Stimulated activated CD4-positive, alpha-beta T cell treated with anti-CD3 and anti-CD28 coated beads, Interleukin-1b, Interleukin-23, amount 100 ng/mL, for 4 hours (primary cell): ENCODE results near the gene PARL.
"Not testable (repeated sequence)": the region's sequence is repeated elsewhere in the genome, so short reads cannot be mapped to it uniquely, and the experiment has no call there.

Source experiments
- DNase-seq, 2 donors: peaks; one replicate each; pipeline ENCODE4 v3.0.0-alpha.2; 2020; ENCODE audit warnings: low read depth in 2 of 2

The PARL gene

DNA sequence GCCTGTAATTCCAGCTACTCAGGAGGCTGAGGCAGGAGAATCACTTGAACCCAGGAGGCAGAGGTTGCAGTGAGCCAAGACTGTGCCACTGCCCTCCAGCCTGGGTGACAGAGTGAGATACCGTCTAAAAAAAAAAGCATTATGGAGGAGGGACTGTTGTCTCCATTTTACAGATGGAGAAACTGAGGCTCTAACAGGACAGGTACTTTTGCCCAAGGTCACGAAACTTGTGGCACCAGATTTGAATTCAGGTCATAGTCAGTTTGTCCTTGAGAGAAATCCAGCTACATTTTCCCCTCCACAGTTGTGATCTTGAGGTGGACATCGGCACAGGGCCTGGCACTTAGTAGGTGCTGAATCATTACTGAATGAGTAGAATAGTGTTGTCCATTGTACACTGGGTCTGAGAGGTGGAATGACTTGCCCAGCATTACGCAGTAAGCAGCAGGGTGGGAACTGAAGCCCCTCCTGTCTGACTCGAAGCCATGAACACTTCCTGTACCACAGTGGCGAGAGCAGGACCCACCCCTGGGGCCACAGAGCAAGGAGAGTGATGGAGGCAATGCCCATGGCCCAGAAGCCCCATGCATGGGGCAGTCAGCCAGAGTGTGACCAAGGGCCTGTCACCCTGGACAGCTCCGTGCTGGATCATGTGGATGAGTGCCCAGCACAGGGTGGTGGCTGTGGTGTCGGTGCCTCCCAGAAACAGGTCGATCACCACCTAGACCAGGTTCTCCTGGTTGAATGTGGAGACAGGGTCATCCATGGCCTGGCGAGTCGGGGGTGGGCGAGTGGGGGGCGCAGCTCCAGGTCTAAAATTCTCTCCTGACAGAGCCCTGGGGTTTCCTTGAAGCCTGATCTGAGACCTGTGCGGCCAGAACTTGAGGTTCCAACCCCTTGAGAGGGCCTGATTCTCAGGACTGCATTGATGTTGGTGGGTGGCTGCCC lies 20.4 kb upstream of the PARL start:
- no peak for DNase-seq

DNA sequence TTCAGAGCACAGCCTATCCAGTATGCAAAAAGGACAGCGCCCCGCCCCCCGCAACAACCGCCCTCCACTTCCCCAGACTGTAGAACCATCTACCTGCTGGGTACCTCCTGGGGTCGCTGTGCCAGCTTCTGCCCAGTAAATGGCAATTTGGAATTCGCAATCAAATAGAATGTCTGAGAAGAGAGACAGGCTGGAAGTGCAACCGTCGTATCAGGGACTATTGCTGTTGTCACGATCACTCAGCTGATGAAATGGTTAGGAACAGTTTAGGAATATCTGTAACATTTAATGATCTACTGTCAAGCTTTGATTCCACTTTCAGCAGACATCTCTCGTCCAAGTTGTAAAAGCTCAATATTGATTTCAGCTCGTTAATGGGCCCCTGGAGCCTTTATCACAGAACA lies 13.3 kb upstream of the PARL start:
- no peak for DNase-seq

DNA sequence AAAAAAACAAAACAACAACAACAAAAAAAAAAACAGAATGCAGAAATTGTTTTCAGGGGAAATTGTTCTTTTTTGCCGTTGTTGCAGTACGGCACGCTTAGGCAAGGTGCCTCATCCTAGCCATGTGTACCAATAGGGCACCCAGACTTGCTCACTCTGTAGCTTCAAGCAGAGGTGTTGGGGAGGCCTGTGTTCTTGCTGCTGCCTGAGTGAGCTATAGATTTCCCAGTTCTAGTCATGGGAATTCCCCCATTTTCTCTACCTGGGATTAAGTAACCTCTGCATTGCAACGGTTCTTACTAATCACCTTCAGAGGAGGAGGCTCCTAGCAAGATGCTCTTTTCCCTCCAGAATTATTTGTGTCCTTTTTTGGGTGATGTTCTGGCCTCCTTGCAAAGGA lies 12.9 kb upstream of the PARL start:
- DNase-seq, result no peak

DNA sequence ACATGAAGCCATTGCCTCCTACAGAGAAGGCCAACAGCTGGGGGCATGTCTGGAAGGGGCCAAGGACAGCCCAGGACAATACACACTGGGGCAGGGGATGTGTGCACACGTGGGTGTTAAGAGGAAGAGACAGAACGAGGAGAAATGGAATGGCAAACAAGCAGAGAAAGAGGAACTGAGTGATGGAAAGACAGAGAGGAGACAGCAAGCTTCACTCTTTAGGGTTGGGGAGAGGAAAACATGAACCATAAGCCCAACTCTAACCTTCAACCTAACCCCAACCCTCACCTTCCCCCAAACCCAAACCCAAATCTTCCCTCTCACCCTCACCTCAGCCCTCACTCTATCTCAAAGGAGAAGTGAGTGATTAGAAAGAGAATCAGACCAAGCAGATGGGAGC lies 11.9 kb upstream of the PARL start:
- DNase-seq, result no peak

DNA sequence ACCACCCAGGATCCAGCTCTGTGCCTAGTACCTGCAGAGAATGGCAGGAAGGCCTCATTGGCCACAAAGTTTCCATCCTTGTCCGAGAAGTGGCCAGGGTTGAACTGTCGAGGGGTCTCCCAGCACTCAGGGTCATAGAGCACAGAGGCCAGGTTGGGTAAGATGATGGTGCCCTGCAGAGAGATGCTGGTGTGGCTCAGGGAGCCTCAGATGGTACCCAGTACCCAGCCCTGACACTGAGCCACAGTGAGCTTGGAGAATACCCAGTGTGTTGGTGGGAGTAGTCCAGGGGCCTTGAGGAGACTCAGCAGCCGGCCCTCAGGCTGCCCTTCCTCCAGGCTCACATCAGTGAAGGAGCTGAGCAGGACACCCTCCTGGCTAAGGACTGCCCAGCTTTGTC lies 11.5 kb upstream of the PARL start:
- DNase-seq, result no peak

DNA sequence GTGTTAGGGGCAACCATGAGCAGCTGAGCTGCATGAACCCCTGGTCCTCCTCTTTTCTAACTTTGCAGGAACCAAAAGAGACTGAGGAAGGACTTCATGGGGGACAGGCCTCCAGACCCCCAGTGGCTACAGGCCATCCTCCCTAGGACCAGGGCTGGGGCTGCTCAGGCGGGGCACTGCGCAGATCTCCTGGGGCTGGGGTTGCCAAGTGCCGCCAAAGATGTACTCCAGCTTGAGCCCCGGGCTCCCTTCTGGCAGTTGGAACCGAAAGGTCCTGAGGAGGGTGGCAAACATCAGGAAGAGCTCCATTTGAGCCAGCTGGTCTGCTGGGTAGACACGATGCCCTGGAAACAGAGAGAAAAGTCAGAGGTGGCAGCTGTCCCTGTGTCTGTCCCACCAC lies 11.1 kb upstream of the PARL start:
- no peak for DNase-seq

DNA sequence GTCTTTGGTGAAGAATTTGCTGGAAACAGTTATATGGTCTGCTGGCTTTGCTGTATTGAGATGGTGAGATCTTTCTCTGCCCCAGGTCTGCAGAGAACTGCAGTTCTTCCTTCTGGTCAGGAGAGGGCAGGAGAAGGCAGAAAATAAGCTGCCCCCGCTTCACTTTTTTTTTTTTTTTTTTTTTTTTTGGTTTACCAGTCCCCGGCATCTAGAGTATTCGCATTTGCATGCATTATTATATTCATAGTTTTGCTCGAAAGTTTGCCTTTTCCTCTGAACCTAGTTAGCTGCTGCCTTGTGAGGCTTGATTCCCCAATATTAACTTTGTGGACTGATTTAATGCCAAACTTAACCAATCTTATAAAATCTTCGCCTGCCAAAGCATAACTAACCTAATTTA lies 10.6 kb upstream of the PARL start:
- no peak for DNase-seq

DNA sequence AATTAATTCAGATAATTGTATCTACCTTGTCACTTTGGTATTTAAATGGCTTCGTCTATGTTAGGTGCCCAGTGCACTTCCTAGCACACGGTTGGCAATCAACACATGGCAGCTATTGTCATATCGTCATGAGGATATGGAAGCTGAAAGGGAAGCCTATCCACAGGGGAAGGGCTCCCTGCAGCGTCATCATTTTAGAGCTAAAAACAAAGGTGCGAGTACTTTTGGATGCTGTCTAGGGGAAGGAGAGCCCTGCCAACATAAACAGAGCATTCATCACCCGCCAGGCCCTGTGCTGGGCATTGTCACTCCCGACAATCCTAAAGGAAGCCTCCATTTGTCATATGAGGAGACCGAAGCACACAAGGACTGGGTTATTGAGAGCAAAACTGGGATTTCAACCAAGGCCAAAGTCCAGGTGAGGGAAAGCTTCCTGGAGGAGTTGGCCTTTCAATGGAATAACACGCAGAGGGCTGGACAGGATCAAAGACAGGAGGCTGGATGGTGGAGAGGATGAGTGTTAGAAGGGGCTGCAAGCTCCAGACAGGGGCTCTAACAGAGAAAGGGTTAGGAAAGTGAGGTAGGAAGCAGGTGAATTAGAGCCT lies 8.0 kb upstream of the PARL start:
- no peak for DNase-seq

DNA sequence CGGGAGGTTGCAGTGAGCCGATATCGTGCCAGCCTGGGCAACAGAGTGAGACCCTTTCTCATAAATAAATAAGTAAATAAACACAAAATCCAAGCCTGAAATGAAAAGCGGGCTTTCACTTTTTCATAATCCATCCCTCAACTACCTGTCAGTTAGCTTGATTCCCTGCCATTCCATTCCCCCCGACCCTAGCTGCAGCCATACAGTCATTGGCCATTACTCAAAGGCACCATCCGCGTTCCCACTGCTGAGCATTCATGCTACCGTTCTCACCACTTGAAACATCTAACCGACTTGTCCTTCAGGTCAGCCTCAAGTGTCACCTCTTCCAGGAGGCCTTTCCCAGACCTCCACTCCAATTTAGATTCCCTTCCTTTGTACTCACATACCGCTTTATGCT lies 1.1 kb upstream of the PARL start:
- DNase-seq, result no peak

DNA sequence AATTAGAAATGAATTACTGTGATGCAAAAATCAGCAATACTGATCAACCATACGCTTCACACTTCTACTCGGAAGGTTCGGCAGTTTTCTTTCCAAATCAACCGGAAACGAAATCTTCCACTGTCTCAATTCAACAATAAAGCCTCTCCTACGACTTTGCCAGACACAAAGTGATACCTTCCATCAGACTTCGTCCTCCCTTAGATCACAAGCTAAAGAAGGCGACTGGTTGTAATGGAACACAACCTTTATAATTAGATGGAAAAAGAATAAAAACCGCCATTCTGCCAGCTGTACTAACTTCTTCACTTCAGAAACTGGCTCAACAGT lies 618 bp downstream of the PARL start:
- DNase-seq, result no peak

DNA sequence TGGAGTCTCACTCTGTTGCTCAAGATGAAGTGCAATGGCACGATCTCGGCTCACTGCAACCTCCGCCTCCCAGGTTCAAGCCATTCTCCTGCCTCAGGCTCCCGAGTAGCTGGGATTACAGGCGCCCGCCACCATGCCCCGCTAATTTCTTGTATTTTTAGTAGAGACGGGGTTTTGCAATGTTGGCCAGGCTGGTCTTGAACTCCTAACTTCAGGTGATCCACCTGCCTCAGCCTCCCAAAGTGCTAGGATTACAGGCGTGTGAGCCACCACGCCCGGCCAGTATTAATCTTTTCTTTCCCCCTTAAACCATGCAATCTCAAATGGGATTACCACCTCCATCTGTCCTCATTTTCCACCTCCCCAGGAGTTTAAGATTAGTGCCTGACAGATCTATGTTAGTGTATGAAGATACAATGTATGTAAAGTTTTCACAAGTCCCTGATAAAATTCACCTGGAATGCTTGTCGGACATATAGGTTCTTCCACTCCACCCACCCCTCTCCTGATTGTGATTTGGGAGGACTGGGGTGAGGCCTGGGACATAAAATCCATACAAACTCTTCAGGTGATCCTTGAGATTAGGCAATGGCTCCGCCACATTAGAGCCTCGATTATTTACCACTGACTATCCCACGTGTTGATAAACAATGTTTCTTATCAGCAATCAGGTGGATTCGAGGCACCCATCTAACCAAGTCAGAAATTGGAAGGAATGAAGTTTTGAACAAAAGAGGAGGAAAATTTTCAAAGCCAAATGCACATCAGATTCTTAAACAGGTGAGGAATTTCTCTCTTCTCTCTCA lies 1.2 kb downstream of the PARL start:
- DNase-seq, result no peak

DNA sequence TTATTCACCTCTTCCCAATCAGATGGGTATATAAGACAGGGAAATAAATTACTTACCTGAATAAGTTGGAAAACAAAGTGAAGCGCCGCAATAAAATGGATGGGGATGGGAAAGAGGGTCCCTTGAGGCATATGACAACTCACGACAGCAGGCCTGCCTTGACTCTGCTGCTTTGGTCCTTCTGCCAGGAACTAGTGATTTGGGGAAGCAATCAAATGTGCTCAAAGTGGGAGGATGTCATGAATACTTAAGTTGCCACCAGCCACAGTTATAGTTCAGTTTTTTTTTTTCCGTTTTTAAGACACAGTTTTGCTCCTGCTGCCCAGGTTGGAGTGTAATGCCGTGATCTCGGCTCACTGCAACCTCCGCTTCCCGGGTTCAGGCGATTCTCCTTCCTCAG lies 4.6 kb downstream of the PARL start:
- DNase-seq, result no peak

DNA sequence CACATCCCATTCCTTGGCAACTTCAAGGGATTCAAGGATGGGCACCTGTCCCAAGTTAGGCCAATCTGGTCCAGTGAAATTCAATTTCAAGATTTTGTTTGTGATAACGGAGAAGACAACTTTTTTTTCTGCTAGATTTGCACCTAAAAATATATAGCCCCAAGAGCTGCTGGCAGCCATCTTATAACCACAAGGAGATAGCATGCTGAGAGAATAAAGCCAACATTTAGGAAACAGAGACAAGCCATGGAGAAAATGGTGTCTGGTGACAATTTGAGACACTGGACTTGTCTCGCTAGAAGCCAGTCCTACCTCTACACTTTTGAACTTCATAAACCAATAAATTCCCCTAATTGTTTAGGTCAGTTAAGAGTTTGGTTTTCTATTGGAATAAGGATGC lies 5.4 kb downstream of the PARL start:
- no peak for DNase-seq

DNA sequence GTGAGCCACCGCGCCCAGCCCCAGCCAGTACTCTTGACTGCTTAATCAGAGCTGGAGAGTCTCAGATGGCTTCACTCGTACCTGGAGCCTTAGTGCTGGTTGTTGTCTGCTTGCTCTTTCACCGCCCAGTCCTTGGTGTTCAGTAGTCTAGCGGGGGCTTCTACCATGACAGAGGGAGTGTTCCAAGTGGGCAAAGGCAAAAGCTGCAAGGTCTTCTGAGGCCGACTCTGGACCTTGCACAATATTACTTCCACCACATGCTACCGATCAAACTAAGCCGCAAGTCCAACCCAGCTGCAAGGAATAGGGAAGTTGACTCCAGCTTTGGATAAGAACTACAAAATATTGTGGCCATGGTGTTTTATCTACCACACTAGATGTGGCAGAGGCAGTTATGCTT lies 6.6 kb downstream of the PARL start:
- no peak for DNase-seq

DNA sequence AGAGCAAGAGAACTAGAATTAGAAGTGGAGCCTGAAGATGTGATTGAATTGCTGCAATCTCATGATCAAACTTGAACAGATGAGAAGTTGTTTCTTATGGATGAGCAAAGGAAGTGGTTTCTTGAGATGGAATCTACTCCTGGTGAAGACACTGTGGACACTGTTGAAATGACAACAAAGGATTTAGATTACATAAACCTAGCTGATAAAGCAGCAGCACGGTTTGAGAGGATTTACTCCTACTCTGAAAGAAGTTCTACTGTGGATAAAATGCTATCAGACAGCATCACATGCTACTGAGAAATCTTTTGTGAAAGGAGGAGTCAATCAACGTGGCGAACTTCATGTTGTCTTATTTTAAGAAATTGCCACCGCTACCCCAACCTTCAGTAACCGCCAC lies 7.5 kb downstream of the PARL start:
- DNase-seq, result not testable (repeated sequence)

DNA sequence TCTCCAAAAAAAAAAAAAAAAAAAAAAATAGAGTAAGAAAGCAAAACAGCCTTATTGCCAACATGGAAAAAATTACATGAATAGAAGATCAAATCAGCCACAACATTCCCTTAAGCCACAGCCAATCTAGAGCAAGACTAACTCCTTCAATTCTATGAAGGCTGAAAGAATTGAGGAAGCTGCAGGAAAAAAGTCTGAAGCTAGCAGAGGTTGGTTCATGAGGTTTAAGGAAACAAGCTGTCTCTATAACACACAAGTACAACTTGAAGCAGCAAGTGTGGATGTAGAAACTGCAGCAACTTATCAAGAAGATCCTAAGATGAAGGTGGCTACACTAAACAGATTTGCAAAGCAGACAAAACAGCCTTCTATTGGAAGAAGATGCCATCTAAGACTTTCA lies 9.3 kb downstream of the PARL start:
- DNase-seq, result no peak

DNA sequence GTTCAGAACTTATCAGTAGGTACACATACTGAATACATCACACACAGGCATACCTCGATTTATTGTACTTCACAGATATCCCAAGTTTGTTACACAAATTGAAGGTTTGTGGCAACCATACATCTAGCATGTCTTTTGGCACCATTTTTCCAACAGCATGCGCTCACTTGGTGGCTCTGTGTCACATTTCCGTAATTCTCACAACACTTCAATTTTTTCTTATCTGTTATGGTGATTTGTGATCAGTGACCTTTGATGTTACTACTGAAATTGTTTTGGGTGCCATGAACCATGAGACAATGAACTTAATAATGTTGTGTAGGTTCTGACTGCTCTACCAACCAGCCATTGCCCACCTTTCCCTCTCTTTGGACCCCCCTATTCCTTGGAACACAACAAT lies 10.8 kb downstream of the PARL start:
- no peak for DNase-seq

DNA sequence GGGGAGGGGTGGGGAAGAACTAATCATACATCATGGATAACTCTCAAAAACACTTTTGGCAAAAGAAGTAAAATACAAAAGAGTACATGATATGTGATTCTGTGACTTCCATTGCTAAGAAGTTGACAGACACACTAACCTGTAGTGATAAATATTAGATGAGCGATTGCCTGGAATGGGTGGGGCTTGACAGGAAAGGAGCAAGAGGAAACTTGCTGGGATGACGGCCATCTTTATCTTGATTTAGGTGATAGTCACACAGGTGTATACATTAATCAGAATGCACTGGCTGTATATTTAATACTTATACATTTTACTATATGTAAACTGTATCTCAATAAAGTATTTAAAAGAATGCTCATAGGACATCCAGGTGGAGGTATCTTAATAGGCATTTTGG lies 13.1 kb downstream of the PARL start:
- DNase-seq, result no peak

DNA sequence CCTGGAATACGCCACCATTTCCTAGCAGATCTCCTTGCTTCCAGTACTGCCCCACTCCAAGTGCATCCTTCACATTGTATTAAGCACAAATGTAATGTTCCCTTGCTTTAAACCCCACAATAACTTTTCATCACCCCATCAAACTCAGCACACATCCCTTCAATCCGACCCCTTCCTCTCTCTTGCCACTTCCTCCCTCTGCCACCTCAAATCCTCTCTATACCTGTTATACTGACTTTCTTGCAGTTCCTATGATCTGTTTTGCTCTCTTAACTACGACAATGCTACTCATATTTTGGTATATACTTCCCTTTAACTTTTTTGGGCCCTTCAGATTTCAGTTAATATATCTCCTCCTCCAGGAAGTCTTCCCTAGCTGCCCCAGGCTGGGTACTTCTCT lies 14.1 kb downstream of the PARL start:
- DNase-seq, result no peak

DNA sequence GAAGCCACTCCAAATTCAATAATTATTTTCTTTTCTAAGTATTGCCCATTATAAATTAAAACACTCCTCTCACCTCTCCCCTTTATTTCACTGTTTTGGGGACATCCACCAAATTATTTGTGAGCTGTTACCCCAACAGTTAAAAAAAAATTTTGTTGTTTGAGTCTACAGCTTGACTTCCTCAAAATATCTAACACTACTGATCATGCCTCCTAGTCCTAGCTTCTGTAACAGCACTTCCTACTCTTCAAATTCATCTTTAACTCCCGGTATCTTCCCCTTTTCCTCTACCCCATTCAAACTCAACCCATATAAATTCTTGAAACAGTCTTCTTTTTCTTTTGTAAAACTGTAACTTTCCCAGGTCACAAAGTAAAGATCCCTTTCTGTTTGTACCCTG lies 15.9 kb downstream of the PARL start:
- no peak for DNase-seq

DNA sequence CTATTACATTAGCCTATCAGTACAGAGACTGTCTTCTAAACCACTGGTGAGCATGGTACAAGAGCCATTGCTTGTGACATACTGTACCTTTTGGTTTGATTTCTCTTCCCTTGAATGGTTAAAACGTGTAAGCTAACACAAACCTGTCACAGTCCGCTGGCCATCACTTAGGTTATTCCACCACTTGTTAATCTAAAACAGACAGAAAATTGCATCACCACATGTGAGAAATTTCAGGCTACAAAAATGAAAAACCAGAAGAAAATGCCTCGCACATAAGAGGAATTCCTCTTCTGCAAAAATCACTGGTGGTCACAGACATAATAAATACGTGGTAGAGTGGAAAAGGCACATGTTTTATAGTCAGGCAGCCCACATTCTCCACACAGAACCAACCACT lies 22.1 kb downstream of the PARL start:
- DNase-seq, result no peak

DNA sequence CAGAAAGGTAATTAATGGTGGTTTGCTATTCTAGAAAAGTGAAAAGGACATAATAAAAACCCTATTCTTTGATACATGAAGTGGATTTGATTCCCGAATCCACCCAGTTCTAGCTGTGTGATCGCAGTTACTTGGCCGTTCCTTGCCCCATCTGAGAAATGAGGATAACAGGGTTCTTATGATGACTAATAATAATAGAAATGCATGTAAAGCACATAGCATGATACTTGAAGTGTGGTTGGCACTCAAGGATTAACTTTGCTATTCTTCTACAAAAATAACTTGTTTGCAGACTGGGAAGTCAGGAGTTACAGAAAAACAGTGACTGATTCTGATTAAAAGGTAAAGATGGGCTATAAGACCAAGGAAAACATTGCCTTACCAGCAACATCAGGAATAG lies 26.8 kb downstream of the PARL start:
- no peak for DNase-seq
